NCI-H1105 (cell line): ENCODE measurements around the gene PLD2.

Source experiments
- DNase-seq: peaks from one replicate; lab custom pipeline; 2025; lab: John Stamatoyannopoulos, UW

Gene PLD2

GRCh38 chr17:4806777-4807604 is at the start of gene PLD2:
Gene PLD2, plus strand, starts transcription at chr17:4807152. Its CDS starts 621 bp downstream, at chr17:4807773.
- DNase-seq: peak; percentile 85

- DNase-seq: no peak
Observed at GRCh38 chr17:4759776-4760236, 47.1 kb upstream of the PLD2 start.

GRCh38 chr17:4764595-4764994 is 42.4 kb upstream of the PLD2 start:
- no peak for DNase-seq

- no peak for DNase-seq
Observed at GRCh38 chr17:4766201-4766600, 40.8 kb upstream of the PLD2 start.

GRCh38 chr17:4766723-4767122 is 40.2 kb upstream of the PLD2 start:
- no peak for DNase-seq

GRCh38 chr17:4768298-4768697 is 38.7 kb upstream of the PLD2 start:
- no peak for DNase-seq

- DNase-seq: no peak
Observed at GRCh38 chr17:4769628-4770027, 37.3 kb upstream of the PLD2 start.

GRCh38 chr17:4771519-4772234 is 35.3 kb upstream of the PLD2 start, which contains the start of gene TM4SF5:
Gene TM4SF5, plus strand, starts transcription at chr17:4771886. Its CDS starts 37 bp downstream, at chr17:4771923.
- DNase-seq: peak; percentile 22

- no peak for DNase-seq
Observed at GRCh38 chr17:4772235-4772613, 34.7 kb upstream of the PLD2 start.

GRCh38 chr17:4777969-4778760 is 28.8 kb upstream of the PLD2 start:
- DNase-seq: no peak

- DNase-seq: no peak
Observed at GRCh38 chr17:4780325-4780955, 26.5 kb upstream of the PLD2 start.

- no peak for DNase-seq
Observed at GRCh38 chr17:4782652-4783051, 24.3 kb upstream of the PLD2 start.

GRCh38 chr17:4785311-4786105 is 21.4 kb upstream of the PLD2 start:
- DNase-seq: peak; percentile 15

GRCh38 chr17:4786106-4786511 is 20.8 kb upstream of the PLD2 start, which contains the start of gene VMO1:
Gene VMO1, minus strand, starts transcription at chr17:4786364. Its CDS starts 12 bp downstream, at chr17:4786352.
- no peak for DNase-seq

GRCh38 chr17:4786516-4786915 is 20.4 kb upstream of the PLD2 start:
- DNase-seq: no peak

GRCh38 chr17:4788159-4788806 is 18.7 kb upstream of the PLD2 start:
- DNase-seq: no peak

- DNase-seq: no peak
Observed at GRCh38 chr17:4788807-4789700, 17.9 kb upstream of the PLD2 start, which contains the start of gene GLTPD2. Gene GLTPD2, plus strand, starts transcription at chr17:4788964. Its CDS starts 48 bp downstream, at chr17:4789012.

- no peak for DNase-seq
Observed at GRCh38 chr17:4789701-4789950, 17.3 kb upstream of the PLD2 start.

GRCh38 chr17:4789951-4790704 is 16.8 kb upstream of the PLD2 start:
- peak; percentile 80 for DNase-seq
